Measurements from ENCODE around the gene BSND.

Gene BSND

DNA sequence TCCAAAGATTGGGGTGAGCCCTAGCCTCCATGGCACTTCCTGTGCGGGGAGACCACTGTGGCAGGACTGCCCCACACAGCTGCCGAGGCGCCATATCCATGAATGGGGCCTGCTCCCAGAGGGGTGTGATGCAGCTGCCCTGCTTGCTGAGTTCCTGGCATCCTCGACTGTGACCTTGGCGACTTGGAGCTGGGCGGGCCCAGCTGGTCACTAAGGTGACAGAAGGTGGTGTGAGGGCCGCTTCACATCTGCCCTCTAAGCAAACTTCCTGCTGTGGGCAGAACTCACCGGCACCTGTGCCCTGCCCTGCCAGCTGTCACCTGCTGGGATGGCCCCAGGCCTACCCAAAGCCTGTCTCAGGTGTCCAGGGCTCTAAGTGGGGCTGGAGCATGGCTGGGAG, 9.3 kb upstream of the BSND start:
- in situ Hi-C loops (cut with HindIII; ENCODE audit: low sequenced_read_pairs), result no loop called here
- TF ChIP-seq, protein P1, sequence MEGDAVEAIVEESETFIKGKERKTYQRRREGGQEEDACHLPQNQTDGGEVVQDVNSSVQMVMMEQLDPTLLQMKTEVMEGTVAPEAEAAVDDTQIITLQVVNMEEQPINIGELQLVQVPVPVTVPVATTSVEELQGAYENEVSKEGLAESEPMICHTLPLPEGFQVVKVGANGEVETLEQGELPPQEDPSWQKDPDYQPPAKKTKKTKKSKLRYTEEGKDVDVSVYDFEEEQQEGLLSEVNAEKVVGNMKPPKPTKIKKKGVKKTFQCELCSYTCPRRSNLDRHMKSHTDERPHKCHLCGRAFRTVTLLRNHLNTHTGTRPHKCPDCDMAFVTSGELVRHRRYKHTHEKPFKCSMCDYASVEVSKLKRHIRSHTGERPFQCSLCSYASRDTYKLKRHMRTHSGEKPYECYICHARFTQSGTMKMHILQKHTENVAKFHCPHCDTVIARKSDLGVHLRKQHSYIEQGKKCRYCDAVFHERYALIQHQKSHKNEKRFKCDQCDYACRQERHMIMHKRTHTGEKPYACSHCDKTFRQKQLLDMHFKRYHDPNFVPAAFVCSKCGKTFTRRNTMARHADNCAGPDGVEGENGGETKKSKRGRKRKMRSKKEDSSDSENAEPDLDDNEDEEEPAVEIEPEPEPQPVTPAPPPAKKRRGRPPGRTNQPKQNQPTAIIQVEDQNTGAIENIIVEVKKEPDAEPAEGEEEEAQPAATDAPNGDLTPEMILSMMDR (IDR thresholded peaks at IDR 0.05; ENCODE audit: low read depth, low read length, missing control alignments), result no peak
- no peak for DNase-seq (ENCODE audit: low read depth)
- H3K4me3 ChIP-seq (ENCODE audit: low read depth, low read length), result no peak overlapping the region

DNA sequence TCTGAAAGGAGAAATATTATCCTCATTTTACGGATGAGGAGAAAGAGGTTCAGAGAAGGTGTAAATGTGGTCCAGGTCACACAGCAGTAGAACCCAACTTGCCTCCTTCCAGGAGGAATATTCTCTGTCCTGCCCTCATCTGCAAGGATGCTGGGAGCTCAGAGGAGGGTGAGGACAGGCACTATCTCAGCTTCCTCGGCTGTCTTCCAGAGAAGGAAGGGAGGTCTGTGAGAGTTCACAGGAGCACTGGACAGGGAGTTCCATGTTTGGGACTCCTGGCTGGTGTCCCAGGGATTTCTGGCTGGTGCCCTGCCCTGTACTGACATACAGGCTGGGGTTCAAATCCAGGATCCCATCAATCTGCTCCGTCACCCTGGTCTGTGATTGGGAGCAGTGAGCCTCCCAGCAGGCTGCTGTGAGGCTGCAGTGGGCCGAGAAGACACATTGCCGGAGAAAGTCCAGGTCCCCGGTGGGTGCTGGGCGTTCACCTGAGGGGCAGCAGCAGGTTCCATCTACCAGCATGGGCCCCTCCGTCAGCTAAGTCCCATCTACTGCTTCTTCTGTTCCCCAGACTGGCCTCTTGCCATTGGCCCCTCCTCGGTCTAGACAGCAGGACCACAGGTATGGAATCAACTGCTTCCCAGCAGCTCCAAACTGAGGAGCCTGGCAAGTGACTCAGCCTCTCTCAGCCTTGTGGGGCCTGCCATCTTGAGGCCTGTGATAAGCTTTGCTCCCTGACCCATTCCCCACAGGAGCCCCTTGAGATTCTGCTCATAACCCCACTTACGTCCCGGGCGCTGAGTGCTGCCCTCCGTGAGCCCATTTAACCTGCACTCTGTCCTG, 8.5 kb upstream of the BSND start:
- TF ChIP-seq, protein P1 (IDR thresholded peaks at IDR 0.05; ENCODE audit: low read depth, low read length, missing control alignments), result no peak
- H3K4me3 ChIP-seq (ENCODE audit: low read depth, low read length), result no peak overlapping the region
- DNase-seq (ENCODE audit: low read depth), result no peak
- in situ Hi-C loops (cut with HindIII; ENCODE audit: low sequenced_read_pairs), result no loop called here

DNA sequence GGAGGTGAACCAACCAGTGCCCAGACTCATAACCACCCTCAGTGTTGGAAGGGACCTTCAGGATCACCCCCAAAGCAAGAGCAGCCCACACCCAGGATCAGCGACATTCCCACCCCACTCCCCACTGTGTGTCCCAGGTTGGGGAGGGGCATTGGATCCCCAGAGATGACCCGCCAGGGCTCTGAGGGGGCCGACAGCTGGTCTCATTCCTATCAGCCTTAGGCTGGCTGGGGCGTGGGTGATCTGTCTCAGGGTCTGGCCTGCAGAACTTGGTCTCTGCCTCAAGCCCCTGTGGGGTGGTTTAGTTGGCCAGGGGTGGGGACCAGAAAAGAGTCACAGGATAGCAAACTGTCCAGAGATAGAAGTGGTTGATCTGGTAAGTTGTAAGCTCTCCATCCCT, 7.8 kb upstream of the BSND start:
- in situ Hi-C loops (cut with HindIII; ENCODE audit: low sequenced_read_pairs), result no loop called here
- no peak for DNase-seq (ENCODE audit: low read depth)
- TF ChIP-seq, protein P1 (IDR thresholded peaks at IDR 0.05; ENCODE audit: low read depth, low read length, missing control alignments), result no peak
- H3K4me3 ChIP-seq (ENCODE audit: low read depth, low read length), result no peak overlapping the region

DNA sequence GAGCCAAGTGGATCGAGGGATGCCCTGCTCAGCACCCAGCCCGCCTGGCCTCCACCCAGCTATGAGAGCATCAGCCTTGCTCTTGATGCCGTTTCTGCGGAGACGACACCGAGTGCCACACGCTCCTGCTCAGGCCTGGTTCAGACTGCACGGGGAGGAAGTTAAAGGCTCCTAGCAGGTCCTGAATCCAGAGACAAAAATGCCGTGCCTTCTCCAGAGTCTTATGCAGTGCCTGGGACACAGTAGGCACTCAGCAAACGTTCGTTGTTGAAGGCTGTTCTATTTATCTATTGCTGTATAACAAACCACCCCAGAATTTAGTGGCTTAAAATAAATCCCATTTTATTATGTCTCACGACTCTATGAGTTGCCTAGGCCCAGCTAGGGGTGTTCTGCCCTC, 6.8 kb upstream of the BSND start:
- H3K4me3 ChIP-seq (ENCODE audit: low read depth, low read length), result no peak overlapping the region
- in situ Hi-C loops (cut with HindIII; ENCODE audit: low sequenced_read_pairs), result no loop called here
- TF ChIP-seq, protein P1 (IDR thresholded peaks at IDR 0.05; ENCODE audit: low read depth, low read length, missing control alignments), result no peak
- DNase-seq (ENCODE audit: low read depth), result no peak

DNA sequence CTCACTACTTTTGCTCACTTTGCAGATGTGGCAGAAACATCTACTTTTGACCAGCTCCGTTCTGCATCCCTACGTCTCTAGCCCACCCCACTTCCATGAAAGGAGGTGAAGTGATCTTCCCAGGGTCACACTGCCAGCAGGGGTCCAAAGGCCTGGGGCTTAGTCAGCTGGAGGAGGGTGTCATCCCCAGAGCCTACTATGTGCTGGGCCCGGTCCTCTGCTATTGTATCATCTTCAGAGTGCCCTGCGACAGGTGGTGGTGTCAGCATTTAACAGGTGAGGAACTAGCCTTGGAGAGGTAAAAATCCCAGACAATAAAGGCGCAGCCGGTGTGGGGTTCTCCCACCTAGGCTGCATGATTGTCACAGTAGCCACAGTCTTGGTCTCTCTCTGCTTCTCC, 5.6 kb upstream of the BSND start:
- TF ChIP-seq, protein P1 (IDR thresholded peaks at IDR 0.05; ENCODE audit: low read depth, low read length, missing control alignments), result no peak

DNA sequence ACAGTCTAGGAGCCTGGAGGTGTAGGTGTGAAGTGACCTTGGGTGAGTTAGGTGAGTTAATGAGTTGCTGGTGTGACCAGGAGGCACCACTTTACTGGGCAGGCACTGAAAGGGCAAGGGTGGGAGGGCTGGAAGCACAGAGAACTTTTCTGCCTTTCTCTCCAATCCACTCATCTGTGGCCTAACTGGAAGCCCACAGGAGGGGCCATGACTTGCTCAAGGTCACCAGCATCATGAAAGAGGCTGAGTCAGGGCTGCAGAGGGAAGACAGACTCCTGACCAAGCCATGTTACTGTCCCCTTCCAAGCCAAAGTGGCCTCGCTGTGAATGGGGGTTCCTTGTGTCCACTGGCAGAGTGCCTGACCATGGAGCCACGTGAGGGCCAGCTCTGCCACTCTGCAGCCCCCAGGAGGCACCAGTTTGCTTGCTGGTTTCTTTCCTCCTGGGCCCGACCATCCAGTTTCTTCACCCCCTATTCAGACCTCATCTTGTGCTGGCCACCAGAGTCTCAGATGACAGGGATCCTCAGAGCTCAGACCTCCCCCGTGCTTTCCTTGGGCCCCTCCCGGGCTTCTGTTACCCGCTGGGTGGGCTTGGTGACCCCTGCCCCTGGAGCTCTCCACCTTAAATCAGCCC, 4.3 kb upstream of the BSND start:
- DNase-seq (ENCODE audit: low read depth), result no peak

More for the DNA sequence above, 5.6 kb upstream of the BSND start:
- no peak overlapping the region for H3K4me3 ChIP-seq (ENCODE audit: low read depth, low read length)
- no peak for DNase-seq (ENCODE audit: low read depth)
- in situ Hi-C loops (cut with HindIII; ENCODE audit: low sequenced_read_pairs), result no loop called here

More for the DNA sequence above, 4.3 kb upstream of the BSND start:
- TF ChIP-seq, protein P1 (IDR thresholded peaks at IDR 0.05; ENCODE audit: low read depth, low read length, missing control alignments), result no peak
- in situ Hi-C loops (cut with HindIII; ENCODE audit: low sequenced_read_pairs), result no loop called here
- no peak overlapping the region for H3K4me3 ChIP-seq (ENCODE audit: low read depth, low read length)
